ENCODE results near the gene COPS2. TPM values are rescaled to one million over a fixed set of nuclear protein-coding genes. Genes with fewer than 3 reads are reported as not detected.
"Not testable (repeated sequence)": the region's sequence is repeated elsewhere in the genome, so short reads cannot be mapped to it uniquely, and the experiment has no call there.

The COPS2 gene
- polyA plus RNA-seq, 1 of the 3 experiments (the other 2 are of a cell fraction) = 21.3 TPM

GRCh38 chr15:49187549-49188245 lies 32.3 kb upstream of the COPS2 start:
- ChIA-PET CTCF (no interaction called here), POLR2A (no interaction called here)
- no peaks in the 10 kb centered on the region for H3K9me2 ChIP-seq
- H3F3A ChIP-seq (replicated peaks; ENCODE audit: insufficient read depth) = no peaks in the 10 kb centered on the region
- 88% methylated on average over 2 of the region's 2 CpGs for WGBS (ENCODE audit: low lambda C conversion rate)
- no peaks in the 10 kb centered on the region for H3K36me3 ChIP-seq (replicated peaks in 1 of 2; ENCODE audit: control insufficient read depth in 1 of 2, insufficient read depth in 2 of 2, low read length in 1 of 2)
- H3K9me3 ChIP-seq = no peaks in the 10 kb centered on the region
- no peak overlapping the region for H3K9ac ChIP-seq
- H3K4me3 ChIP-seq (ENCODE audit: low read depth in 2 of 2, low read length in 1 of 2) = no peak overlapping the region
- H2AFZ ChIP-seq (ENCODE audit: low read depth) = no peak overlapping the region
- no peaks in the 10 kb centered on the region for H4K20me1 ChIP-seq (ENCODE audit: insufficient read depth)
- H3K27ac ChIP-seq (ENCODE audit: low read depth in 2 of 2, low read length in 1 of 2) = no peak overlapping the region
- no peaks in the 10 kb centered on the region; a peak in 1 of 4 replicates for H3K4me1 ChIP-seq (ENCODE audit: control insufficient read depth in 1 of 2, insufficient read depth in 2 of 2, low read depth in 1 of 2, low read length in 1 of 2)
- H3K79me2 ChIP-seq (ENCODE audit: insufficient read depth) = peaks cover 5% of the 10 kb centered on the region; the same call in 1 of the 2 replicates
- H3K4me2 ChIP-seq = no peak overlapping the region
- no peak for DNase-seq
- TF ChIP-seq NFIC (IDR thresholded peaks at IDR 0.05; ENCODE audit: borderline replicate concordance) = no peak
- TF ChIP-seq RCOR1 (IDR thresholded peaks at IDR 0.05; ENCODE audit: low read length) = no peak
- no peak for TF ChIP-seq RAD21 (IDR thresholded peaks at IDR 0.05; ENCODE audit: low read length)
- TF ChIP-seq MAX (IDR thresholded peaks at IDR 0.05; ENCODE audit: low read depth) = no peak
- no peak for TF ChIP-seq FOXM1 (IDR thresholded peaks at IDR 0.05; ENCODE audit: low read depth)
- no peak for TF ChIP-seq GABPA (IDR thresholded peaks at IDR 0.05; ENCODE audit: low read depth)
- TF ChIP-seq ELF1 (IDR thresholded peaks at IDR 0.05) = no peak
- TF ChIP-seq ZBTB33 (IDR thresholded peaks at IDR 0.05; ENCODE audit: borderline replicate concordance, low read depth) = no peak
- no peak for TF ChIP-seq CTCF (IDR thresholded peaks at IDR 0.05)
- no peak for TF ChIP-seq USF1 (IDR thresholded peaks at IDR 0.05; ENCODE audit: borderline replicate concordance, low read depth)
- H3K27me3 ChIP-seq (ENCODE audit: insufficient read depth) = no peaks in the 10 kb centered on the region

GRCh38 chr15:49185473-49185872 lies 30.1 kb upstream of the COPS2 start:
- 61% methylated on average over 1 of the region's 1 CpG for WGBS (ENCODE audit: low lambda C conversion rate)
- Histone ChIP-seq H2AFZ (ENCODE audit: low read depth) (no peak overlapping the region), H3K79me2 (ENCODE audit: insufficient read depth) (peaks cover 5% of the 10 kb centered on the region; the same call in 1 of the 2 replicates), H3K9ac (no peak overlapping the region), H3K4me1 (ENCODE audit: control insufficient read depth in 1 of 2, insufficient read depth in 2 of 2, low read depth in 1 of 2, low read length in 1 of 2) (no peaks in the 10 kb centered on the region; a peak in 1 of 4 replicates), H4K20me1 (ENCODE audit: insufficient read depth) (no peaks in the 10 kb centered on the region), H3K9me3 (no peaks in the 10 kb centered on the region), H3F3A (replicated peaks; ENCODE audit: insufficient read depth) (no peaks in the 10 kb centered on the region), H3K36me3 (replicated peaks in 1 of 2; ENCODE audit: control insufficient read depth in 1 of 2, insufficient read depth in 2 of 2, low read length in 1 of 2) (no peaks in the 10 kb centered on the region), H3K27me3 (ENCODE audit: insufficient read depth) (no peaks in the 10 kb centered on the region), H3K4me2 (no peak overlapping the region), H3K4me3 (ENCODE audit: low read depth in 2 of 2, low read length in 1 of 2) (no peak overlapping the region), H3K27ac (ENCODE audit: low read depth in 2 of 2, low read length in 1 of 2) (no peak overlapping the region), H3K9me2 (no peaks in the 10 kb centered on the region)
- ChIA-PET POLR2A (no interaction called here), CTCF (no interaction called here)
- no peak for TF ChIP-seq CTCF (IDR thresholded peaks at IDR 0.05)
- no peak for TF ChIP-seq GABPA (IDR thresholded peaks at IDR 0.05; ENCODE audit: low read depth)
- no peak for TF ChIP-seq POLR2AphosphoS5 (IDR thresholded peaks at IDR 0.05; ENCODE audit: low read depth, low read length)
- no peak for TF ChIP-seq MXI1 (IDR thresholded peaks at IDR 0.05; ENCODE audit: low read depth, low read length)
- no peak for DNase-seq

GRCh38 chr15:49183741-49184140 lies 28.3 kb upstream of the COPS2 start:
- WGBS (ENCODE audit: low lambda C conversion rate) = 90% methylated on average over 3 of the region's 3 CpGs
- H3K27me3 ChIP-seq (ENCODE audit: insufficient read depth); H3K9me3 ChIP-seq; H3K4me3 ChIP-seq (ENCODE audit: low read depth in 2 of 2, low read length in 1 of 2); H3K27ac ChIP-seq (ENCODE audit: low read depth in 2 of 2, low read length in 1 of 2); H4K20me1 ChIP-seq (ENCODE audit: insufficient read depth); H3F3A ChIP-seq (replicated peaks; ENCODE audit: insufficient read depth); H3K9me2 ChIP-seq; DNase-seq; H3K4me1 ChIP-seq (ENCODE audit: control insufficient read depth in 1 of 2, insufficient read depth in 2 of 2, low read depth in 1 of 2, low read length in 1 of 2); H3K4me2 ChIP-seq; H2AFZ ChIP-seq (ENCODE audit: low read depth); H3K36me3 ChIP-seq (replicated peaks in 1 of 2; ENCODE audit: control insufficient read depth in 1 of 2, insufficient read depth in 2 of 2, low read length in 1 of 2); POLR2A ChIA-PET; H3K9ac ChIP-seq; H3K79me2 ChIP-seq (ENCODE audit: insufficient read depth); CTCF ChIA-PET: not testable (repeated sequence)

Measured in SK-N-SH (cell line).